Uterus (tissue), 2 donors: ENCODE data around the gene AEN.

Experiments used
- POLR2A ChIP-seq, 2 donors: fragments of 450-650 bp; IDR thresholded peaks; one replicate each; pipeline ENCODE4 v1.6.1; 2016; ENCODE audit warnings: antibody characterized with exemption in 2 of 2, mild to moderate bottlenecking in 1 of 2, moderate library complexity in 1 of 2
- TF ChIP-seq, protein P1 (sequence below), 4 experiments: fragments of 200-600 bp in 2 of 4; fragments of 450-650 bp in 2 of 4; sonication (generic) in 2 of 4; IDR thresholded peaks; one replicate each; pipeline ENCODE4 v1.5.1; 2016 to 2019; ENCODE audit warnings: antibody characterized with exemption in 4 of 4, mild to moderate bottlenecking in 2 of 4, moderate library complexity in 1 of 4

- TF ChIP-seq, protein P1, sequence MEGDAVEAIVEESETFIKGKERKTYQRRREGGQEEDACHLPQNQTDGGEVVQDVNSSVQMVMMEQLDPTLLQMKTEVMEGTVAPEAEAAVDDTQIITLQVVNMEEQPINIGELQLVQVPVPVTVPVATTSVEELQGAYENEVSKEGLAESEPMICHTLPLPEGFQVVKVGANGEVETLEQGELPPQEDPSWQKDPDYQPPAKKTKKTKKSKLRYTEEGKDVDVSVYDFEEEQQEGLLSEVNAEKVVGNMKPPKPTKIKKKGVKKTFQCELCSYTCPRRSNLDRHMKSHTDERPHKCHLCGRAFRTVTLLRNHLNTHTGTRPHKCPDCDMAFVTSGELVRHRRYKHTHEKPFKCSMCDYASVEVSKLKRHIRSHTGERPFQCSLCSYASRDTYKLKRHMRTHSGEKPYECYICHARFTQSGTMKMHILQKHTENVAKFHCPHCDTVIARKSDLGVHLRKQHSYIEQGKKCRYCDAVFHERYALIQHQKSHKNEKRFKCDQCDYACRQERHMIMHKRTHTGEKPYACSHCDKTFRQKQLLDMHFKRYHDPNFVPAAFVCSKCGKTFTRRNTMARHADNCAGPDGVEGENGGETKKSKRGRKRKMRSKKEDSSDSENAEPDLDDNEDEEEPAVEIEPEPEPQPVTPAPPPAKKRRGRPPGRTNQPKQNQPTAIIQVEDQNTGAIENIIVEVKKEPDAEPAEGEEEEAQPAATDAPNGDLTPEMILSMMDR (IDR thresholded peaks at IDR 0.05) = no peak
- TF ChIP-seq POLR2A (IDR thresholded peaks at IDR 0.05) = no peak
Observed at GRCh38 chr15:88627463-88627862, 6.3 kb downstream of the AEN start.
